Fibroblast of mammary gland (primary cell): Measurements from ENCODE around the gene PDIA4.

Experiments used
- DNase-seq: peaks from one replicate; pipeline ENCODE4 v3.0.0-alpha.2; 2010; ENCODE audit warnings: low read depth
- H3K4me3 ChIP-seq: 2 replicates; pipeline ENCODE4 v1.5.1; 2011; ENCODE audit warnings: low read depth, mild to moderate bottlenecking, low read length, moderate library complexity; ENCODE audit not compliant: control insufficient read depth
- CTCF ChIP-seq: conservative IDR thresholded peaks from 2 replicates; pipeline ENCODE4 v1.5.1; 2011; ENCODE audit warnings: low read depth, low read length, inconsistent platforms; ENCODE audit not compliant: control insufficient read depth, insufficient read depth

The PDIA4 gene

GRCh38 chr7:148963583-148964482 lies 64.5 kb downstream of the PDIA4 start:
- no peak for TF ChIP-seq CTCF
- DNase-seq, result peak; percentile 31
- H3K4me3 ChIP-seq, result peak overlapping the region; percentile 70

DNA sequence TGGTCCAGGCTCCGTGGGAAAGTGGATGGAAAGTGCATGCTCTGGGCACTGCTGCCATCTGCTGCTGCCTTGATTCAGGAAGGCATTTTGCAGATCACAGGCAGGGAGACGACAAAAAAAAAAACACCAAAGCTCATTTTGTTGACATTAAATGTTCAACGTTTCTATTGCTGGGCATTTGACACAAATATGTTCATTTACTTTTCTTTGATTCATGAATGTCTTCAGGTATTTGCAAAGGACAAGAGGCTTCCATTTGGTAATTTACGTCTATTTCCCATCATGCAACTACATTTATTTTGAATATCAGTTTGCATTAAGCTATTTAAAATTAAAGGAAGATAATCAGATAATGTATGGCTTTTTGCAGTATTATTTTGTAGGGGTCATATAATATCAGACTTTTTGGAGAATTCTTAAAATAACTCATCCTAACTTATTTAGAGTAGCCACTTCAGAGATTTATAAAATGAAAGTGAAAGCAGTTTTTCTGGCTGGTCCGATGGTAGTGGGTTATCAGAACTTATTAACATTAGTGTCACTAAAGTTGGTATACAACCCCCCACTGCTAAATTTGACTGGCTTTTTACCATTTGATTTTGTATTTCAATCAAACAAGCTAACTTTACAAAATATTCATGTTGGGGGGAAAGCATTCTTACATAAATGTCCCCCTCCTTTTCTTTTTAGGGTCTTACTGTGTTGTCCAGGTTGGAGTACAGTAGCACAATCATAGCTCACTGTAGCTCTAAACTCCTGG lies 65.3 kb downstream of the PDIA4 start:
- DNase-seq, result peak; percentile 73
- peak; percentile 80 for TF ChIP-seq CTCF

GRCh38 chr7:148962440-148962822 lies 65.9 kb downstream of the PDIA4 start:
- TF ChIP-seq CTCF, result no peak
- peak overlapping the region; percentile 70 for H3K4me3 ChIP-seq
- DNase-seq, result no peak

More for the DNA sequence above, 65.3 kb downstream of the PDIA4 start:
- peak overlapping the region; percentile 70 for H3K4me3 ChIP-seq

- no peak overlapping the region for H3K4me3 ChIP-seq
- DNase-seq, result no peak
- TF ChIP-seq CTCF, result no peak
These were observed 68.6 kb downstream of the PDIA4 start for GRCh38 chr7:148959726-148960125.

DNA sequence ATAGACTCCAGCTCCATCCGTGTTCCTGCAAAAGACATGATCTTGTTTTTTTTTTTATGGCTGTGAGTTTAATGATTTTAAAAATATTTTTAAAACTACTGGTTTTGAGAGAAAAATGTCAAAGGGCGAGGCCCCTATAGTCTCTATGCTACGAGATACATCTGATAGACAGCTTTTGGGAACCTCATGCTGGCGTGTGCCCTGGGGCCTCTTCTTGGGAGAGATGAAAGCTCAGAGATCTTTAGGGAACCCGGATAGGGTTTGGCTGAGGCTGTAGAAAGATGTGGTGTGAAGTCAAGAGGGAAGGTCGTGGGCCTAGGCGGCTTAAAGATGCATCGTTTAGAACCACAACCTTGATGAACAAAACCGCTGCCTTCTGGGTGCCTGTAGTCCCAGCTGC lies 70.2 kb downstream of the PDIA4 start:
- H3K4me3 ChIP-seq, result no peak overlapping the region
- no peak for TF ChIP-seq CTCF
- DNase-seq, result no peak

- TF ChIP-seq CTCF, result no peak
- no peak for DNase-seq
- H3K4me3 ChIP-seq, result no peak overlapping the region
These were observed 73.5 kb downstream of the PDIA4 start for GRCh38 chr7:148954766-148955165.
